Activated CD8-positive, alpha-beta memory T cell treated with anti-CD3 and anti-CD28 coated beads for 48 hours (primary cell): ENCODE data around the gene LMNTD2.
"Not testable (repeated sequence)": the region's sequence is repeated elsewhere in the genome, so short reads cannot be mapped to it uniquely, and the experiment has no call there.

ENCODE experiments used
- DNase-seq, 3 experiments: peaks; one replicate each; pipeline ENCODE4 v3.0.0-alpha.2; 2020; ENCODE audit warnings: low read depth in 2 of 3, low spot score in 2 of 3

Gene LMNTD2

GRCh38 chr11:516918-517685, 43.4 kb downstream of the LMNTD2 start:
- not testable (repeated sequence) for DNase-seq

- no peak for DNase-seq
These were observed 44.1 kb downstream of the LMNTD2 start for GRCh38 chr11:516400-516799.

- DNase-seq, result no peak
These were observed 45.4 kb downstream of the LMNTD2 start for GRCh38 chr11:515131-515530.

GRCh38 chr11:514606-515005, 45.9 kb downstream of the LMNTD2 start:
- DNase-seq, result no peak

- no peak for DNase-seq
These were observed 47.6 kb downstream of the LMNTD2 start for GRCh38 chr11:512761-513595.

- DNase-seq, result no peak
These were observed 51.6 kb downstream of the LMNTD2 start for GRCh38 chr11:508956-509355.

GRCh38 chr11:507727-508515, 52.6 kb downstream of the LMNTD2 start:
- no peak for DNase-seq

- DNase-seq, result peak; percentile 98 to 100 (median 100)
These were observed 53.4 kb downstream of the LMNTD2 start, which contains the start of gene RNH1 for GRCh38 chr11:506995-507726. Gene RNH1 (minus strand): TSS chr11:507242. CDS start chr11:502162, 5,080 bp downstream.

GRCh38 chr11:506238-506994, 54.1 kb downstream of the LMNTD2 start:
- DNase-seq, result peak; percentile 73 to 97 (median 94)

- DNase-seq, result no peak
These were observed 55.6 kb downstream of the LMNTD2 start for GRCh38 chr11:504994-505344.
